SK-N-SH treated with all-trans-retinoic acid at 6 μM for 48 hours (cell line): ENCODE data around the gene FEM1A.
"Not testable (repeated sequence)": the region's sequence is repeated elsewhere in the genome, so short reads cannot be mapped to it uniquely, and the experiment has no call there.

Experiments
- ATAC-seq: fragments of 200-7000 bp; cut with Tn5 transposase; 3 replicates; pipeline ENCODE4 v1.9.1; 2020; ENCODE audit warnings: mild to moderate bottlenecking, moderate library complexity
- ARNTL ChIP-seq: fragments of 450-650 bp; formaldehyde crosslinking; IDR thresholded peaks from 2 replicates; pipeline ENCODE4 v1.5.0; 2020; ENCODE audit warnings: low read depth, mild to moderate bottlenecking, moderate library complexity, borderline replicate concordance
- BACH2 ChIP-seq: fragments of 250-450 bp; sonication (Bioruptor Pico); IDR thresholded peaks from 2 replicates; pipeline ENCODE4 v1.9.0; 2021; ENCODE audit warnings: mild to moderate bottlenecking, borderline replicate concordance
- CSDC2 ChIP-seq: fragments of 250-450 bp; sonication (Bioruptor Pico); IDR thresholded peaks from 2 replicates; pipeline ENCODE4 v1.5.0; 2020; ENCODE audit warnings: mild to moderate bottlenecking, moderate library complexity
- ESRRG ChIP-seq: fragments of 250-450 bp; sonication (Bioruptor Pico); IDR thresholded peaks from 2 replicates; pipeline ENCODE4 v1.6.1; 2021; ENCODE audit warnings: mild to moderate bottlenecking
- GLIS3 ChIP-seq: fragments of 250-450 bp; sonication (Bioruptor Pico); IDR thresholded peaks from 2 replicates; pipeline ENCODE4 v1.5.0; 2020; ENCODE audit warnings: mild to moderate bottlenecking, moderate library complexity
- OSR1 ChIP-seq: fragments of 250-450 bp; sonication (Bioruptor Pico); IDR thresholded peaks from 2 replicates; pipeline ENCODE4 v1.8.0; 2022; ENCODE audit warnings: moderate library complexity, mild to moderate bottlenecking, inconsistent platforms
- POU6F1 ChIP-seq: fragments of 250-450 bp; sonication (Bioruptor Pico); IDR thresholded peaks from 2 replicates; pipeline ENCODE4 v1.8.0; 2021; ENCODE audit warnings: low read depth, mild to moderate bottlenecking, moderate library complexity, borderline replicate concordance
- PPARA ChIP-seq: fragments of 250-450 bp; sonication (Bioruptor Pico); IDR thresholded peaks from 2 replicates; pipeline ENCODE4 v1.5.0; 2020; ENCODE audit warnings: mild to moderate bottlenecking, borderline replicate concordance
- RARB ChIP-seq: fragments of 250-450 bp; sonication (Bioruptor Pico); IDR thresholded peaks from 2 replicates; pipeline ENCODE4 v1.8.0; 2021; ENCODE audit warnings: mild to moderate bottlenecking, moderate library complexity
- SNAI2 ChIP-seq: fragments of 250-450 bp; sonication (Bioruptor Pico); IDR thresholded peaks from 2 replicates; pipeline ENCODE4 v1.5.0; 2020; ENCODE audit warnings: mild to moderate bottlenecking, moderate library complexity
- TCF4 ChIP-seq: fragments of 250-450 bp; sonication (Bioruptor Pico); IDR thresholded peaks from 2 replicates; pipeline ENCODE4 v1.8.0; 2021; ENCODE audit warnings: mild to moderate bottlenecking, moderate library complexity, borderline replicate concordance
- TOX ChIP-seq: fragments of 250-450 bp; sonication (Bioruptor Pico); IDR thresholded peaks from 2 replicates; pipeline ENCODE4 v1.8.0; 2021; ENCODE audit warnings: mild to moderate bottlenecking, moderate library complexity, borderline replicate concordance
- TSHZ2 ChIP-seq: fragments of 250-450 bp; sonication (Bioruptor Pico); IDR thresholded peaks from 2 replicates; pipeline ENCODE4 v1.5.0; 2020; ENCODE audit warnings: mild to moderate bottlenecking, moderate library complexity
- ZC3H10 ChIP-seq: fragments of 250-450 bp; sonication (Bioruptor Pico); IDR thresholded peaks from 2 replicates; pipeline ENCODE4 v1.5.1; 2021; ENCODE audit warnings: mild to moderate bottlenecking, moderate library complexity
- ZFP3 ChIP-seq: fragments of 250-450 bp; sonication (Bioruptor Pico); IDR thresholded peaks from 2 replicates; pipeline ENCODE4 v1.5.0; 2020; ENCODE audit warnings: mild to moderate bottlenecking, moderate library complexity
- ZFP30 ChIP-seq: fragments of 450-650 bp; formaldehyde crosslinking; IDR thresholded peaks from 2 replicates; pipeline ENCODE4 v1.5.0; 2022; ENCODE audit warnings: mild to moderate bottlenecking, moderate library complexity
- ZNF565 ChIP-seq: fragments of 450-650 bp; formaldehyde crosslinking; conservative IDR thresholded peaks from 2 replicates; pipeline ENCODE4 v1.5.0; 2020; ENCODE audit warnings: low read depth, mild to moderate bottlenecking, moderate library complexity
- ZNF70 ChIP-seq: fragments of 450-650 bp; formaldehyde crosslinking; IDR thresholded peaks from 2 replicates; pipeline ENCODE4 v1.5.0; 2020; ENCODE audit warnings: mild to moderate bottlenecking, moderate library complexity
- ZNF8 ChIP-seq: fragments of 450-650 bp; formaldehyde crosslinking; IDR thresholded peaks from 2 replicates; pipeline ENCODE4 v1.5.0; 2020; ENCODE audit warnings: mild to moderate bottlenecking, moderate library complexity
- TF ChIP-seq, protein P1 (sequence below): fragments of 250-450 bp; sonication (Bioruptor Pico); IDR thresholded peaks from 2 replicates; pipeline ENCODE4 v1.5.1; 2020; ENCODE audit warnings: low read depth, mild to moderate bottlenecking, moderate library complexity
- TF ChIP-seq, protein P2 (sequence below): fragments of 250-450 bp; sonication (Bioruptor Pico); IDR thresholded peaks from 2 replicates; pipeline ENCODE4 v1.5.1; 2021; ENCODE audit warnings: mild to moderate bottlenecking, moderate library complexity

The FEM1A gene

GRCh38 chr19:4844348-4845179 is 53.0 kb downstream of the FEM1A start (continued):
- TF ChIP-seq TSHZ2 (no peak), OSR1 (no peak), BACH2 (CRISPR knock-in tag) (no peak), TCF4 (CRISPR knock-in tag) (no peak), ZFP30 (no peak), RARB (no peak), ZC3H10 (CRISPR knock-in tag) (no peak), POU6F1 (CRISPR knock-in tag) (no peak)
- TF ChIP-seq, all 23 proteins: peak for 0

GRCh38 chr19:4845975-4846374 is 54.4 kb downstream of the FEM1A start:
- ATAC-seq: not testable (repeated sequence)

DNA sequence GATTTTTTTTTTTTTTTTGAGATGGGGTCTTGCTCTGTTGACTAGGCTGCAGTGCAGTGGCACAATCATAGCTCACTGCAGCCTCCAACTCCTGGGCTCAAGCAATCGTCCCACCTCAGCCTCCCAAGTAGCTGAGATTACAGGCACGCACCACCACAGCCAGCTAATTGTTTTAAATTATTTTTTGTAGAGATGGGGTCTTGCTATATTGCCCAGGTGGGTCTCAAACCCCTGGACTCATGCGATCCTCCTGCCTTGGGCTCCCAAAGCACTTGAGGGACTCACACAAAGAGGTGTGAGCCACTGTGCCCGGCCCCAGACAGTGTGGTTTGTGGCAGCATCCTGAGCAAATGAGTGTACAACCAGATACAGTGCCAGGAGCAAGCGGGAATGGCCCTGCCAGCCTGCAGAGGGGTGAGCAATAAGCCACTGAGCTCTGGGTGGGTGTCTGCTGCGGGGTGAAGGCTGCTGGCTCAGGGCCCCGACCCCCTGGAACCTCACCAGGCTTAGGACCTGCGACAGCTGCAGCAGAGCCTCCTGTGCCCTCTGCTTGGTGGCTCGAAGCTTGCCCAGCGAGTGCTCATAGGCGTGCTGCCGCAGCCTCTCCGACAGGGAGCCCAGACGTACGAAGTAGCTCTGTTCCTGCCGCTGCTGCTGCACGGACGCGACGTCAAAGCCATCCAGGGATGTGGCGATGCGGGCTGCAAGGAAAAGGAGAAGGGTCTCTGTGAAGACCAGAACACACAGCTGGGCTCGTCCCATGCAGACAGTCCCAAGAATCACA is 55.8 kb downstream of the FEM1A start:
- no peak for ATAC-seq
- TF ChIP-seq, protein P1, sequence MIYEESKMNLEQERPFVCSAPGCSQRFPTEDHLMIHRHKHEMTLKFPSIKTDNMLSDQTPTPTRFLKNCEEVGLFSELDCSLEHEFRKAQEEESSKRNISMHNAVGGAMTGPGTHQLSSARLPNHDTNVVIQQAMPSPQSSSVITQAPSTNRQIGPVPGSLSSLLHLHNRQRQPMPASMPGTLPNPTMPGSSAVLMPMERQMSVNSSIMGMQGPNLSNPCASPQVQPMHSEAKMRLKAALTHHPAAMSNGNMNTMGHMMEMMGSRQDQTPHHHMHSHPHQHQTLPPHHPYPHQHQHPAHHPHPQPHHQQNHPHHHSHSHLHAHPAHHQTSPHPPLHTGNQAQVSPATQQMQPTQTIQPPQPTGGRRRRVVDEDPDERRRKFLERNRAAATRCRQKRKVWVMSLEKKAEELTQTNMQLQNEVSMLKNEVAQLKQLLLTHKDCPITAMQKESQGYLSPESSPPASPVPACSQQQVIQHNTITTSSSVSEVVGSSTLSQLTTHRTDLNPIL: no peak
- TF ChIP-seq BACH2 (CRISPR knock-in tag) (no peak), TSHZ2 (no peak), ARNTL (CRISPR knock-in tag) (no peak), RARB (no peak), PPARA (CRISPR knock-in tag) (no peak), TOX (CRISPR knock-in tag) (no peak), SNAI2 (CRISPR knock-in tag) (no peak), GLIS3 (CRISPR knock-in tag) (no peak), ZNF8 (no peak), TCF4 (CRISPR knock-in tag) (no peak), ZNF70 (CRISPR knock-in tag) (no peak), ZC3H10 (CRISPR knock-in tag) (no peak), OSR1 (no peak), POU6F1 (CRISPR knock-in tag) (no peak), ZNF565 (CRISPR knock-in tag) (no peak), ZFP3 (no peak), CSDC2 (CRISPR knock-in tag) (no peak), ESRRG (no peak)
- TF ChIP-seq, protein P2, sequence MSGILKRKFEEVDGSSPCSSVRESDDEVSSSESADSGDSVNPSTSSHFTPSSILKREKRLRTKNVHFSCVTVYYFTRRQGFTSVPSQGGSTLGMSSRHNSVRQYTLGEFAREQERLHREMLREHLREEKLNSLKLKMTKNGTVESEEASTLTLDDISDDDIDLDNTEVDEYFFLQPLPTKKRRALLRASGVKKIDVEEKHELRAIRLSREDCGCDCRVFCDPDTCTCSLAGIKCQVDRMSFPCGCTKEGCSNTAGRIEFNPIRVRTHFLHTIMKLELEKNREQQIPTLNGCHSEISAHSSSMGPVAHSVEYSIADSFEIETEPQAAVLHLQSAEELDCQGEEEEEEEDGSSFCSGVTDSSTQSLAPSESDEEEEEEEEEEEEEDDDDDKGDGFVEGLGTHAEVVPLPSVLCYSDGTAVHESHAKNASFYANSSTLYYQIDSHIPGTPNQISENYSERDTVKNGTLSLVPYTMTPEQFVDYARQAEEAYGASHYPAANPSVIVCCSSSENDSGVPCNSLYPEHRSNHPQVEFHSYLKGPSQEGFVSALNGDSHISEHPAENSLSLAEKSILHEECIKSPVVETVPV (CRISPR knock-in tag): no peak
